Measurements from ENCODE around the gene SLC35A4. TPM values are rescaled to one million over a fixed set of nuclear protein-coding genes. Genes with fewer than 3 reads are reported as not detected.
A peak's percentile ranks its signal among the peaks of the same experiment; 100 is the strongest.
"Not testable (repeated sequence)": the region's sequence is repeated elsewhere in the genome, so short reads cannot be mapped to it uniquely, and the experiment has no call there.

Gene SLC35A4
- total RNA-seq, 2 experiments from 2014 or later: 16.9 to 17.8 TPM

DNA sequence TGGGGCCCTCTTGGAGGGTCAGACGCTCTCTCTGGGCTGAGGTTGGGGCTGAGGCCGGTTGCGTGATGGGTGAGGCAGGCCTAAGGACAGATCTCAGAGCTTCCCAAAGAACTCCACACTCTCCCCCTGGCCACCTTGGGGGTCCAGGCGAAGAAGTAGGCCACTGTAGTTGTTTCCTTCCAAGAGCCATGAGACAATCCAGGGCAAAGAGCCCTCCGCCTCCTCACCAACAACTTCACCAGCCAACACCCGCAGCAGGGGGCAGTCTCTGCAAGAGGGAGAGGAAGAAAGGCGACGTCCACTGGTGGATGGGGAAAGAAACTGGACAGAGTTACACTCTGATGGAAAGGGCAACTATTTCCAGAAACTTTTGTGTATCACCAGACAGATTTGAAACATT is 10.7 kb downstream of the SLC35A4 start:
- Mint-ChIP-seq H3K9me3 (no peaks in the 10 kb centered on the region), H3K36me3 (ENCODE audit: low read depth) (peaks cover 9% of the 10 kb centered on the region), H3K27ac (no peak overlapping the region), H3K4me3 (no peak overlapping the region), H3K27me3 (no peaks in the 10 kb centered on the region), H3K4me1 (ENCODE audit: low read depth) (peaks cover 7% of the 10 kb centered on the region)
- POLR2A ChIA-PET: interaction anchor here (1.0 kb wide), 1 partner anchor 27 kb away, joined by 5 read pairs; no protein-coding TSS in a partner anchor
- intact Hi-C loops (cut with DNase I, micrococcal nuclease): no loop called here
- H3K4me3 ChIP-seq (ENCODE audit: low read length): no peak overlapping the region
- H3K27me3 ChIP-seq (ENCODE audit: control insufficient read depth in 1 of 2, insufficient read depth in 2 of 2, low read length in 2 of 2): no peaks in the 10 kb centered on the region
- H3K27ac ChIP-seq (ENCODE audit: low read depth in 1 of 2, low read length in 2 of 2): no peak overlapping the region
- H3K9me3 ChIP-seq (ENCODE audit: control insufficient read depth in 1 of 2, insufficient read depth in 1 of 2, low read length in 2 of 2): no peaks in the 10 kb centered on the region
- peaks cover 5% of the 10 kb centered on the region for H3K4me1 ChIP-seq (ENCODE audit: insufficient read depth, low read length)
- peak in 2 of 14 experiments; percentile 38 to 51 for DNase-seq
- TF ChIP-seq, protein P1, sequence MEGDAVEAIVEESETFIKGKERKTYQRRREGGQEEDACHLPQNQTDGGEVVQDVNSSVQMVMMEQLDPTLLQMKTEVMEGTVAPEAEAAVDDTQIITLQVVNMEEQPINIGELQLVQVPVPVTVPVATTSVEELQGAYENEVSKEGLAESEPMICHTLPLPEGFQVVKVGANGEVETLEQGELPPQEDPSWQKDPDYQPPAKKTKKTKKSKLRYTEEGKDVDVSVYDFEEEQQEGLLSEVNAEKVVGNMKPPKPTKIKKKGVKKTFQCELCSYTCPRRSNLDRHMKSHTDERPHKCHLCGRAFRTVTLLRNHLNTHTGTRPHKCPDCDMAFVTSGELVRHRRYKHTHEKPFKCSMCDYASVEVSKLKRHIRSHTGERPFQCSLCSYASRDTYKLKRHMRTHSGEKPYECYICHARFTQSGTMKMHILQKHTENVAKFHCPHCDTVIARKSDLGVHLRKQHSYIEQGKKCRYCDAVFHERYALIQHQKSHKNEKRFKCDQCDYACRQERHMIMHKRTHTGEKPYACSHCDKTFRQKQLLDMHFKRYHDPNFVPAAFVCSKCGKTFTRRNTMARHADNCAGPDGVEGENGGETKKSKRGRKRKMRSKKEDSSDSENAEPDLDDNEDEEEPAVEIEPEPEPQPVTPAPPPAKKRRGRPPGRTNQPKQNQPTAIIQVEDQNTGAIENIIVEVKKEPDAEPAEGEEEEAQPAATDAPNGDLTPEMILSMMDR (IDR thresholded peaks at IDR 0.05): no peak
- peaks cover 5% of the 10 kb centered on the region for H3K36me3 ChIP-seq (ENCODE audit: insufficient read depth, low read length)
- no peak for ATAC-seq (ENCODE audit: poor library complexity)
- CTCF ChIA-PET: no interaction called here

DNA sequence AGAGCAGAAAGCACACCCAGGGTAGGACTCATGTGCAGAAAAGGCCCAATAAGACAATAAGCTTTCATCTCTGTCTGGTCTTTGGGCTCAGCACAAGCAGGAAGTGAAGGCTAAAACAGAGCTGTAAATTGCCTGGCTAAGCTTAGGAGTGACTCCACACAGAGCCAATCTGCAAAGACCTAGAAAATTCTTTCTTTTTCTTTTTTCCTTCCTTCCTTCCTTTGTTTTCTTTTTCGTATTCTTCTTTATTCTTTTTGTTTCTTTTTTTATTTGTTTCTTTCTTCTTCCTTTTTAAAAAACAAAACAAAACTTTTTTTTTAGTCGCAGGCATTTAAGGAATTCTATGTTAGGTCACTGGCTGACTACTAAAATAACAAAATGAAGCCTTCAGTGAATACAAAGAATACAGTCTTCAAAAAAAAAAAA is 12.2 kb downstream of the SLC35A4 start:
- H3K27me3 ChIP-seq (ENCODE audit: control insufficient read depth in 1 of 2, insufficient read depth in 2 of 2, low read length in 2 of 2): no peaks in the 10 kb centered on the region
- H3K36me3 ChIP-seq (ENCODE audit: insufficient read depth, low read length): no peaks in the 10 kb centered on the region
- peak; percentile 75 for ATAC-seq (ENCODE audit: poor library complexity)
- intact Hi-C loops (cut with DNase I, micrococcal nuclease): no loop called here
- peaks cover 5% of the 10 kb centered on the region for H3K4me1 ChIP-seq (ENCODE audit: insufficient read depth, low read length)
- TF ChIP-seq, protein P1 (IDR thresholded peaks at IDR 0.05): no peak
- H3K4me3 ChIP-seq (ENCODE audit: low read length): no peak overlapping the region
- no peak overlapping the region for H3K27ac ChIP-seq (ENCODE audit: low read depth in 1 of 2, low read length in 2 of 2)
- no peaks in the 10 kb centered on the region for H3K36me3 Mint-ChIP-seq (ENCODE audit: low read depth)
- ChIA-PET CTCF (no interaction called here), POLR2A (interaction anchor here (0.7 to 1.4 kb wide), 5 partner anchors 13 to 139 kb away, joined by 3 to 4 read pairs (median 3); partner anchors contain the start of genes APBB3, CD14, IK and NDUFA2)
- DNase-seq: no peak
- no peak overlapping the region for H3K27ac Mint-ChIP-seq
- no peak overlapping the region for H3K4me3 Mint-ChIP-seq
- H3K9me3 Mint-ChIP-seq: no peaks in the 10 kb centered on the region
- no peaks in the 10 kb centered on the region for H3K9me3 ChIP-seq (ENCODE audit: control insufficient read depth in 1 of 2, insufficient read depth in 1 of 2, low read length in 2 of 2)
- H3K4me1 Mint-ChIP-seq (ENCODE audit: low read depth): no peaks in the 10 kb centered on the region
- no peaks in the 10 kb centered on the region for H3K27me3 Mint-ChIP-seq

DNA sequence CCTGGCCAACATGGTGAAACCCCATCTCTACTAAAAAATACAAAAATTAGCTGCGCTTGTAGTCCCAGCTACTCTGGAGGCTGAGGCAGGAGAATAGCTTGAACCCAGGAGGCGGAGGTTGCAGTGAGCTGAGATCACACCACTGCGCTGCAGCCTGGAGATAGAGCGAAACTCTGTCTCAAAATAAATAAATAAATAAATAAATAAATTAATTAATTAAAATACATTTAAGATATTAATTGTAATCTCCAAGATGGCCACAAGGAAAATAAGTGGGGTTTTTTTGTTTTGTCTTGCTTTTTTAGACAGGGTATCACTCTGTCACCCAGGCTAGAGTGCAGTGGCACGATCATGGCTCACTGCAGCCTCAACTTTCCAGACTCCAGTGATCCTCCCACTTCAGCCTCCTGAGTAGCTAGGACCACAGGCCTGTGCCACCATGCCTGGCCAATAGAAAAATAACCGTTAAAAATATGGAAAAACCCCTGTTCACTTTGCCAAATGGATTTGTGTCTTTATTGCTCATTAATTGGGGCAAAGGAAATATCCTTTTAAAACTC is 14.6 kb downstream of the SLC35A4 start:
- POLR2A ChIA-PET; H3K9me3 Mint-ChIP-seq; H3K4me3 Mint-ChIP-seq; H3K27ac ChIP-seq (ENCODE audit: low read depth in 1 of 2, low read length in 2 of 2); H3K27ac Mint-ChIP-seq; intact Hi-C loops (cut with DNase I, micrococcal nuclease); DNase-seq; H3K4me1 ChIP-seq (ENCODE audit: insufficient read depth, low read length); H3K27me3 Mint-ChIP-seq; H3K9me3 ChIP-seq (ENCODE audit: control insufficient read depth in 1 of 2, insufficient read depth in 1 of 2, low read length in 2 of 2); H3K4me1 Mint-ChIP-seq (ENCODE audit: low read depth); H3K27me3 ChIP-seq (ENCODE audit: control insufficient read depth in 1 of 2, insufficient read depth in 2 of 2, low read length in 2 of 2); H3K4me3 ChIP-seq (ENCODE audit: low read length); H3K36me3 ChIP-seq (ENCODE audit: insufficient read depth, low read length); H3K36me3 Mint-ChIP-seq (ENCODE audit: low read depth); CTCF ChIA-PET; ATAC-seq (ENCODE audit: poor library complexity): not testable (repeated sequence)

DNA sequence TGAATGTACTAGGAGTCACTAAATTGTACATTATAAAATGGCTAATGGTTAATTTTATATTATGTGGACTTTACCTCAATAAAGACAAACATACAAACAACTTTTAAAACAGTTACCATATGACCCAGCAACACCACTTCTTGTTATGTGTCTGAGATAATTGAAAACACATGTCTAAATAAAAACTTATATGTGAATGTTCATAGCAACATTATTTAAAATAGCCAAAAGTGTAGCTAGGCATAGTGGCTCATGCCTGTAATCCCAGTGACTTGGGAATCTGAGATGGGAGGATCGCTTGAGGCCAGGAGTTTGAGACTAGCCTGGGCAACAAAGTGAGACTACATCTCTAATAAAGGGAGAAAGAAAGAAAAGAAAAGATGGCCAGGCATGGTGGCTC is 22.9 kb downstream of the SLC35A4 start:
- H3K9me3 ChIP-seq (ENCODE audit: control insufficient read depth in 1 of 2, insufficient read depth in 1 of 2, low read length in 2 of 2): no peaks in the 10 kb centered on the region

More for the DNA sequence above, 22.9 kb downstream of the SLC35A4 start:
- no peaks in the 10 kb centered on the region for H3K27me3 ChIP-seq (ENCODE audit: control insufficient read depth in 1 of 2, insufficient read depth in 2 of 2, low read length in 2 of 2)
- Mint-ChIP-seq H3K36me3 (ENCODE audit: low read depth) (no peaks in the 10 kb centered on the region), H3K4me3 (no peak overlapping the region), H3K27ac (no peak overlapping the region), H3K27me3 (no peaks in the 10 kb centered on the region), H3K9me3 (no peaks in the 10 kb centered on the region), H3K4me1 (ENCODE audit: low read depth) (no peaks in the 10 kb centered on the region)
- ChIA-PET POLR2A (no interaction called here), CTCF (no interaction called here)
- H3K4me3 ChIP-seq (ENCODE audit: low read length): no peak overlapping the region
- no peak for ATAC-seq (ENCODE audit: poor library complexity)
- intact Hi-C loops (cut with DNase I, micrococcal nuclease): loop anchor here in 1 of 2 experiments (5.0 kb wide), 1 partner anchor 40 kb away; no protein-coding TSS in a partner anchor
- no peaks in the 10 kb centered on the region for H3K4me1 ChIP-seq (ENCODE audit: insufficient read depth, low read length)
- no peak overlapping the region for H3K27ac ChIP-seq (ENCODE audit: low read depth in 1 of 2, low read length in 2 of 2)
- TF ChIP-seq, protein P1 (IDR thresholded peaks at IDR 0.05): no peak
- no peaks in the 10 kb centered on the region for H3K36me3 ChIP-seq (ENCODE audit: insufficient read depth, low read length)
- no peak for DNase-seq
